Cardiac muscle cell (in vitro differentiated cells and primary cell): ENCODE data around the gene ARID4A. TPM values are rescaled to one million over a fixed set of nuclear protein-coding genes. Genes with fewer than 3 reads are reported as not detected.
A peak's percentile ranks its signal among the peaks of the same experiment; 100 is the strongest.

Source experiments
- DNase-seq, 2 donors: peaks; one replicate each; pipeline versions ENCODE4 v3.0.0 to v3.0.0-alpha.2; 2010 to 2017; ENCODE audit warnings: low read depth in 1 of 2, low spot score in 1 of 2
- H3K27ac ChIP-seq: fragments of 200-600 bp; sonication (generic); 2 replicates; pipeline ENCODE4 v1.5.1; 2016
- H3K27me3 ChIP-seq: fragments of 200-600 bp; sonication (generic); 2 replicates; pipeline ENCODE4 v1.6.0; 2016; ENCODE audit warnings: control low read depth
- H3K36me3 ChIP-seq: fragments of 200-600 bp; sonication (generic); 2 replicates; pipeline ENCODE4 v1.5.1; 2016; ENCODE audit warnings: control low read depth
- H3K4me1 ChIP-seq: fragments of 200-600 bp; sonication (generic); 2 replicates; pipeline ENCODE4 v1.8.1; 2017; ENCODE audit warnings: low read depth, mild to moderate bottlenecking, mixed run types
- H3K4me3 ChIP-seq: fragments of 200-600 bp; sonication (generic); 2 replicates; pipeline ENCODE4 v1.5.1; 2016; ENCODE audit warnings: mild to moderate bottlenecking
- H3K9me3 ChIP-seq: fragments of 200-600 bp; sonication (generic); 2 replicates; pipeline ENCODE4 v1.5.1; 2017; ENCODE audit warnings: low read depth, mild to moderate bottlenecking, control low read depth
- CTCF ChIP-seq: IDR thresholded peaks from 2 replicates; pipeline ENCODE4 v1.5.1; 2012; ENCODE audit warnings: low read depth, mild to moderate bottlenecking, low read length
- polyA plus RNA-seq: library from polyadenylated mRNA; unstranded; fragments of >200 nt; fragmentation: Nextera tagmentation; extraction: Ambion mirVana; gene quantifications from 2 replicates; pipeline ENCODE4 v1.2.1, GENCODE V29; 2016
- total RNA-seq: library from RNA; depleted of rRNA; stranded (reverse); fragments of >200 nt; gene quantifications from 2 replicates; pipeline ENCODE4 v1.2.3, GENCODE V29; 2016

ARID4A gene
- total and polyA plus RNA-seq, 2 experiments from 2014 or later = 14.7 to 27.0 TPM

GRCh38 chr14:58296726-58297125, 1.6 kb upstream of the ARID4A start:
- peak in 1 of 2 donors; percentile 22 for DNase-seq
- H3K9me3 ChIP-seq = no peaks in the 10 kb centered on the region
- H3K27me3 ChIP-seq = no peaks in the 10 kb centered on the region
- H3K27ac ChIP-seq = peak overlapping the region; percentile 98
- peak overlapping the region; percentile 57 for H3K4me3 ChIP-seq
- no peak for TF ChIP-seq CTCF
- peaks cover 22% of the 10 kb centered on the region for H3K4me1 ChIP-seq
- peaks cover 26% of the 10 kb centered on the region for H3K36me3 ChIP-seq

GRCh38 chr14:58297412-58297761, 968 bp upstream of the ARID4A start:
- H3K4me3 ChIP-seq = peak overlapping the region; percentile 57
- no peak for DNase-seq
- no peak for TF ChIP-seq CTCF

DNA sequence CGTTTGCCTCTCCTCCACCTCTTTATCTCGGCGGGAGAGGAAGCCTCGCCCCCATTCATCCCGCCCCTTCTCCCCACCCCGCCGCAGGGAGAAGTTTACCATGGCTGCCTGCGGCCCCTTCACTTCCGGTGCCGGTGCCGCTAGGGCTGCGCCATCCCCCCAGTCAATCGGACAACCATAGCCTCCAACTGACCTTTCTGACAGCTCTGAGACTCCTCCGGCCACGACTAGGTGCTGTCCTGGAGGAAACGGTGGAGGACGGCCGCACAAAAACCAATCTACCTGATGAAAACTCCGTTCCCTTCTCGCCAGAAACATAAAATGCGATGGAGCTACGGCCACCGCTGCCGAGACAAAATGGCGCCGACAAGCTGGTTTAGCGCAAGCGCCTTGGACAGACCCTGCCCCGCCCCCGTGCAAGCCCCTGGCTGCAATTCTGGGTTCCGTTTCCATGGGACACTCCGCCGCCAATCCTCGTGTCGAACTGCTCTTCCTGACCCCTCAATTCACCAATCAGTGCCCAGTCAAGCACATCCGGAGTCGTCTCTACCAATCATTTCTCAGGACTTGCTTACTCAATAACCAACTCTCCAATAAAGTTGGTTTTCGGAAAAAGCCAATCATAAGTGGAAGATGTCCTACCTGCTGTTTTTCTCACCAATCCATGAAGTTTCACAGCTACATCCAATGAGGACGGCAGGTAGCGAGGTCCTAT, 436 bp upstream of the ARID4A start:
- Histone ChIP-seq H3K9me3 (no peaks in the 10 kb centered on the region), H3K4me3 (peak overlapping the region; percentile 89), H3K27ac (peak overlapping the region; percentile 98), H3K4me1 (peaks cover 22% of the 10 kb centered on the region), H3K27me3 (no peaks in the 10 kb centered on the region), H3K36me3 (peaks cover 16% of the 10 kb centered on the region)
- no peak for TF ChIP-seq CTCF
- DNase-seq = peak; percentile 100

More at GRCh38 chr14:58297412-58297761, 968 bp upstream of the ARID4A start:
- Histone ChIP-seq H3K36me3 (peaks cover 21% of the 10 kb centered on the region), H3K27ac (peak overlapping the region; percentile 98), H3K27me3 (no peaks in the 10 kb centered on the region), H3K9me3 (no peaks in the 10 kb centered on the region), H3K4me1 (peaks cover 22% of the 10 kb centered on the region)

GRCh38 chr14:58299401-58300330, 1.3 kb downstream of the ARID4A start:
- H3K27ac ChIP-seq = peak overlapping the region; percentile 79
- peaks cover 7% of the 10 kb centered on the region for H3K36me3 ChIP-seq
- H3K27me3 ChIP-seq = no peaks in the 10 kb centered on the region
- peak; percentile 14 to 44 for DNase-seq
- TF ChIP-seq CTCF = no peak
- peaks cover 22% of the 10 kb centered on the region for H3K4me1 ChIP-seq
- peak overlapping the region; percentile 89 for H3K4me3 ChIP-seq
- no peaks in the 10 kb centered on the region for H3K9me3 ChIP-seq

DNA sequence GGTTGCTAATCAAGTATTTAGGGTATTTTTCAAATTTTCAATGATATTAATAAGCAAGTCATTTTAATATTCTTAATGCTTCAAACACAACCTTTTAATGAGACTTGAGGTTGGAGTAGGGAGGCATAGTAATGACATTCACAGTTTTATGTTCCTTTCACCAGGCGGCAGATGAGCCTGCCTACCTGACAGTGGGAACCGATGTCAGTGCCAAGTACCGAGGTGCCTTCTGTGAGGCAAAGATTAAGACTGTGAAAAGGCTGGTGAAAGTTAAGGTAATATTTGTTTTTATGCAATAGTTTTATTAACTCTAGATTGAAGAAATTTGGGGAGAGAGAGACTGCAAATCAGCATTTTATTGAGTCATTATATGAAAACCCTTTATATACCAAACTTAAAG, 3.1 kb downstream of the ARID4A start:
- Histone ChIP-seq H3K36me3 (peaks cover 22% of the 10 kb centered on the region), H3K4me1 (peaks cover 16% of the 10 kb centered on the region), H3K27me3 (no peaks in the 10 kb centered on the region), H3K27ac (no peak overlapping the region), H3K4me3 (no peak overlapping the region), H3K9me3 (no peaks in the 10 kb centered on the region)
- no peak for DNase-seq
- TF ChIP-seq CTCF = no peak
